Tibial nerve (tissue), 4 donors: ENCODE measurements around the gene ZBTB40. TPM values are rescaled to one million over a fixed set of nuclear protein-coding genes. Genes with fewer than 3 reads are reported as not detected.

Experiments used
- DNase-seq, 2 donors: peaks; one replicate each; pipeline ENCODE4 v3.0.0-alpha.2; 2019; ENCODE audit warnings: low spot score in 2 of 2
- H3K27ac ChIP-seq, 4 donors: fragments of 200-600 bp; sonication (generic) in 3 of 4; one replicate each; pipeline ENCODE4 v1.5.1; 2017 to 2019; ENCODE audit warnings: mild to moderate bottlenecking in 1 of 4
- H3K27me3 ChIP-seq, 2 donors: fragments of 200-600 bp; sonication (generic) in 1 of 2; one replicate each; pipeline versions ENCODE4 v1.5.1 to v1.6.0; 2017 to 2019
- H3K36me3 ChIP-seq, 3 donors: fragments of 200-600 bp; sonication (generic); one replicate each; pipeline ENCODE4 v1.5.1; 2018 to 2019
- H3K4me1 ChIP-seq, 4 donors: fragments of 200-600 bp; sonication (generic) in 3 of 4; one replicate each; pipeline ENCODE4 v1.5.1; 2017 to 2019
- H3K4me3 ChIP-seq, 4 donors: fragments of 200-600 bp; sonication (generic) in 3 of 4; one replicate each; pipeline ENCODE4 v1.5.1; 2017 to 2019; ENCODE audit warnings: mild to moderate bottlenecking in 1 of 4, moderate library complexity in 1 of 4
- H3K9me3 ChIP-seq, 4 donors: fragments of 200-600 bp; sonication (generic) in 3 of 4; one replicate each; pipeline ENCODE4 v1.5.1; 2017 to 2019
- EP300 ChIP-seq, 2 donors: sonication (generic); formaldehyde crosslinking; IDR thresholded peaks; one replicate each; pipeline ENCODE4 v1.6.1; 2017; ENCODE audit warnings: antibody characterized with exemption in 2 of 2, mild to moderate bottlenecking in 1 of 2
- POLR2A ChIP-seq, 2 donors: fragments of 450-650 bp; IDR thresholded peaks; one replicate each; pipeline ENCODE4 v1.6.1; 2017; ENCODE audit warnings: antibody characterized with exemption in 2 of 2, mild to moderate bottlenecking in 2 of 2, moderate library complexity in 2 of 2
- WGBS, 2 donors: methylation state at CpG; one replicate each; pipeline ENCODE4 v1.1.5; 2018; 5-methylcytosine and 5-hydroxymethylcytosine counted together
- total RNA-seq, 4 donors: library from RNA; depleted of rRNA; stranded (reverse); fragments of >200 nt; gene quantifications; one replicate each; pipeline ENCODE4 v1.1.0, GENCODE V29; 2016
- TF ChIP-seq, protein P1 (sequence below), 5 experiments: fragments of 200-600 bp in 3 of 5; fragments of 450-650 bp in 2 of 5; sonication (generic) in 3 of 5; IDR thresholded peaks; one replicate each; pipeline ENCODE4 v1.5.1; 2016 to 2019; ENCODE audit warnings: antibody characterized with exemption in 5 of 5, mild to moderate bottlenecking in 3 of 5, moderate library complexity in 2 of 5

Gene ZBTB40
- total RNA-seq, 4 donors from 2014 or later: 17.8 to 21.2 (median 18.2) TPM

DNA sequence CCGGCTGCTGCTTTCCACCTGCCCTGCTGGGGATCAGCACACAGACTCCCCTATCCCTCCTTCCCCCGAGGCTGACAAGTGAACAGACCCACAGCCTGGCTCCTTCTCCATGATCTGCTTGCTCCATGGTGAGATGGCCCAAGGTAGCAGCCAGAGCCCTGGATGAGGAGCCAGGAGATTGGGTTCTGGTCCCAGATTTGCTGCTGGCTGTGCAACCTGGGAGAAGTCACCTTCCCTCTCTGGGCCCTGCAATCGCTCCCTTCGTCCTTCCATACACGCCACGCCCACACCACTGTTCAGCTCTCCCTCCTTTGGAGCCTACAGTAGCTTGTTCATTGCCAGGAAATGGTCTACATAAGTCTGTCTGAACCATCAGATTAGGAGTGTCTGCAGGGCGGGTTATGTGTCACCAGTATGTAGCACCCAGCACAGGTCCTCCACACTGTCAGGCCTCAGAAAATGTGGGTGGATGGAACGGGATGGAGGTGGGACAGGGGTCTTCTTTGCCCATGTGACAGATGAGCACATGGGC lies 102.4 kb downstream of the ZBTB40 start:
- Histone ChIP-seq H3K4me1 (peaks cover 0 to 18% (median 0%) of the 10 kb centered on the region in 4 donors), H3K4me3 (no peak overlapping the region), H3K27ac (no peak overlapping the region), H3K9me3 (no peaks in the 10 kb centered on the region), H3K36me3 (no peaks in the 10 kb centered on the region), H3K27me3 (peaks cover 0 to 91% of the 10 kb centered on the region in 2 donors)
- TF ChIP-seq, protein P1, sequence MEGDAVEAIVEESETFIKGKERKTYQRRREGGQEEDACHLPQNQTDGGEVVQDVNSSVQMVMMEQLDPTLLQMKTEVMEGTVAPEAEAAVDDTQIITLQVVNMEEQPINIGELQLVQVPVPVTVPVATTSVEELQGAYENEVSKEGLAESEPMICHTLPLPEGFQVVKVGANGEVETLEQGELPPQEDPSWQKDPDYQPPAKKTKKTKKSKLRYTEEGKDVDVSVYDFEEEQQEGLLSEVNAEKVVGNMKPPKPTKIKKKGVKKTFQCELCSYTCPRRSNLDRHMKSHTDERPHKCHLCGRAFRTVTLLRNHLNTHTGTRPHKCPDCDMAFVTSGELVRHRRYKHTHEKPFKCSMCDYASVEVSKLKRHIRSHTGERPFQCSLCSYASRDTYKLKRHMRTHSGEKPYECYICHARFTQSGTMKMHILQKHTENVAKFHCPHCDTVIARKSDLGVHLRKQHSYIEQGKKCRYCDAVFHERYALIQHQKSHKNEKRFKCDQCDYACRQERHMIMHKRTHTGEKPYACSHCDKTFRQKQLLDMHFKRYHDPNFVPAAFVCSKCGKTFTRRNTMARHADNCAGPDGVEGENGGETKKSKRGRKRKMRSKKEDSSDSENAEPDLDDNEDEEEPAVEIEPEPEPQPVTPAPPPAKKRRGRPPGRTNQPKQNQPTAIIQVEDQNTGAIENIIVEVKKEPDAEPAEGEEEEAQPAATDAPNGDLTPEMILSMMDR (IDR thresholded peaks at IDR 0.05): no peak
- no peak for TF ChIP-seq EP300 (IDR thresholded peaks at IDR 0.05)
- no peak for TF ChIP-seq POLR2A (IDR thresholded peaks at IDR 0.05)
- 72 to 82% methylated on average over 8 of the region's 8 CpGs for WGBS, 2 donors
- DNase-seq: no peak

DNA sequence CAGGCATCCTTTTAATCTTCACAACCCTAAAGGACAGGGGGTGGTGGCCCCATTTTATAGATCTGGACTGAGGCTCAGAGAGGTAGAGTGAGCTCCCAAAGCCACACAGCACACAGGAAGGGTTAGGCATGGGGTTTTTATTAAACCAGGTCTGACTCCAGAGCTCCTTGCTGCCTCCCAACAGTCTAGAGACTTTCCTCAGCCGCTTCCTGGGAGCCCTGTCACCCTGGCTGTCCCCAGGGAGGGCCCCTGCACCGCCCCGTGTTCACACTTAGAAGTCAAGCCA lies 103.7 kb downstream of the ZBTB40 start:
- no peak overlapping the region for H3K27ac ChIP-seq
- WGBS, 2 donors: 39 to 44% methylated on average over 3 of the region's 3 CpGs
- H3K36me3 ChIP-seq: no peaks in the 10 kb centered on the region
- H3K4me3 ChIP-seq: no peak overlapping the region
- TF ChIP-seq EP300 (IDR thresholded peaks at IDR 0.05) (no peak), POLR2A (IDR thresholded peaks at IDR 0.05) (no peak)
- TF ChIP-seq, protein P1 (IDR thresholded peaks at IDR 0.05): no peak
- peaks cover 0 to 18% (median 0%) of the 10 kb centered on the region in 4 donors for H3K4me1 ChIP-seq
- H3K9me3 ChIP-seq: no peaks in the 10 kb centered on the region
- H3K27me3 ChIP-seq: peaks cover 0 to 92% of the 10 kb centered on the region in 2 donors
- DNase-seq: no peak

DNA sequence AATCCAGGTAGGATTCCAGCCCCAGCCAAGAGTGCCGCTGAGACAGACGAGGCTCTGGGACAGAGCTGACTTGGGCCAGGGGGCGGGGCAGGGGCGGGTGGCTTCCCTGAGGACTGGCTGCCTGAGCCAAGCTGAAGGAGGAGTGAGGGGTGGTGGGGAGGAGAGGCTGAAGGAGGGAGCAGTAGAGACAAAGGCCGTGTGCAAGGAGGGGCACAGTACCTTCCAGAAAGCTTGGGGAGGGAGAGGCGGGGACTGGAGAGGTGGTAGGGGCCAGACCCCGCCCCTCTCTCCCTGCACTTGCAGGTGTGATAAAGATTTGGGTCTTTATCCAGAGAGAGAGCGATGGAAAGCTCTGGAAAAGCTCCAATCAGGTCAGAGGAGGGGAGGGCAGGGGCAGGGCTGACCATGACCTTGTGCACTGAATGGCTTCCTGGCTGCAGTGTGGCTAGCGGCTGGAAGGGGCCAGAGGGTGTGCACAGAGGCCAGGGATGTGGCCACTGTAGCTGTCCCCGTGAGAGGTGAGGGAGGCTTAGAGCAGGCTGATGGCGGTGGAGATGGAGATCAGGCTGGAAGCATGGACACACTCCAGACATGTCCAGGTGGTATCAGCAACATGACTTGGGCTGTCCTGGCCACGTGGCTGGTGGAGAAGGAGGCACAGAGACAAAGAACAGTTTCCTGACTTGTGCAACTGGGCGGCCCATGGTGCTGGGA lies 104.9 kb downstream of the ZBTB40 start:
- TF ChIP-seq, protein P1 (IDR thresholded peaks at IDR 0.05): no peak
- TF ChIP-seq POLR2A (IDR thresholded peaks at IDR 0.05): no peak
- no peak for TF ChIP-seq EP300 (IDR thresholded peaks at IDR 0.05)
- peaks cover 0 to 92% of the 10 kb centered on the region in 2 donors for H3K27me3 ChIP-seq

DNA sequence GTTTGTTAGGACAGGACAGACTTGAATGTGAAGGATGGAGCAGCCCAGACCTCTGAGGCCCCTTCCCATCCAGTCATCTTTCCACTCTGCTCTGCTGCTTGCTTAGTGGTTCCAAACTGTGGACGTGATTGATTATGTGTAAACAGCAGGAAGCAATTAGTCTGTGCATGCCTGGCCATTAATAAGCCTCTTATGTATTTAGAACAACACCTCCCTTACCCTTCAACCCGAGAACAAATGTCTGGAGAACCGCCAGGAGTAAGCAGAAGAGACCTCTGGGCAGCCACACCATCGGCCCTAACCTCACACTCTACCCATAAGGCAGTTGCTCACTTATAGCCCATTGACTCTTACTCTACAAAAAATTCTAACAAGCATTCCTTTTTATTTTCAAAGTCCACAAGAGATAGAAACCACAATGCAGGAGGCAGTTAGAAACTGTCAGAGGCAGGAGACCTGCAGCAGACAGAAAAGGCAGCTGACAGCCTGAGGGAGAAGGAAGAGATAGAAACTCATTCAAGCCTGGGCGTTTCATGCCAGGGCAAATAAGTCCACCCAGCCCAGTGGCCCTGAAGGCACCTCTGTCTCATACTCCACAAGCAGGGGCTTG lies 105.8 kb downstream of the ZBTB40 start:
- no peak for DNase-seq
- H3K9me3 ChIP-seq: no peaks in the 10 kb centered on the region
- TF ChIP-seq POLR2A (IDR thresholded peaks at IDR 0.05): no peak
- no peak for TF ChIP-seq EP300 (IDR thresholded peaks at IDR 0.05)
- TF ChIP-seq, protein P1 (IDR thresholded peaks at IDR 0.05): no peak
- peaks cover 0 to 93% of the 10 kb centered on the region in 2 donors for H3K27me3 ChIP-seq
- H3K36me3 ChIP-seq: no peaks in the 10 kb centered on the region
- H3K4me1 ChIP-seq: peaks cover 0 to 18% (median 0%) of the 10 kb centered on the region in 4 donors
- no peak overlapping the region for H3K4me3 ChIP-seq
- 28 to 39% methylated on average over 5 of the region's 5 CpGs for WGBS, 2 donors
- H3K27ac ChIP-seq: no peak overlapping the region

More for the DNA sequence above, 104.9 kb downstream of the ZBTB40 start:
- no peak overlapping the region for H3K27ac ChIP-seq
- H3K9me3 ChIP-seq: no peaks in the 10 kb centered on the region
- peaks cover 0 to 18% (median 0%) of the 10 kb centered on the region in 4 donors for H3K4me1 ChIP-seq
- DNase-seq: no peak
- H3K36me3 ChIP-seq: no peaks in the 10 kb centered on the region
- 20 to 32% methylated on average over 13 of the region's 13 CpGs for WGBS, 2 donors
- no peak overlapping the region for H3K4me3 ChIP-seq
